NB4 (cell line): ENCODE measurements around the gene SFMBT1.

Experiments used
- DNase-seq: peaks from one replicate; pipeline ENCODE4 v3.0.0; 2010; ENCODE audit warnings: low read depth
- H3K4me3 ChIP-seq: one replicate; pipeline ENCODE4 v1.5.1; 2011; ENCODE audit warnings: mild to moderate bottlenecking, low read depth, low read length, moderate library complexity
- CTCF ChIP-seq: IDR thresholded peaks from one replicate; pipeline ENCODE4 v1.5.1; 2012; ENCODE audit warnings: low read depth, low read length
- MAX ChIP-seq: IDR thresholded peaks from 2 replicates; pipeline ENCODE4 v1.6.1; 2011; ENCODE audit warnings: low read depth, low read length
- MYC ChIP-seq: IDR thresholded peaks from 2 replicates; pipeline ENCODE4 v1.6.1; 2011; ENCODE audit warnings: low read depth, low read length
- POLR2A ChIP-seq: IDR thresholded peaks from 2 replicates; pipeline ENCODE4 v1.6.1; 2011; ENCODE audit warnings: mild to moderate bottlenecking; ENCODE audit not compliant: insufficient read length; ENCODE audit errors: extremely low read depth

The SFMBT1 gene

GRCh38 chr3:53069422-53070068, 23.7 kb upstream of the SFMBT1 start:
- TF ChIP-seq POLR2A, result no peak
- no peak for TF ChIP-seq MAX
- TF ChIP-seq CTCF, result no peak
- TF ChIP-seq MYC, result no peak
- no peak overlapping the region for H3K4me3 ChIP-seq
- no peak for DNase-seq

- DNase-seq, result no peak
- TF ChIP-seq MAX (no peak), POLR2A (no peak), CTCF (no peak), MYC (no peak)
- no peak overlapping the region for H3K4me3 ChIP-seq
Measured at GRCh38 chr3:53068176-53068575, 22.3 kb upstream of the SFMBT1 start.

GRCh38 chr3:53067567-53067966, 21.7 kb upstream of the SFMBT1 start:
- H3K4me3 ChIP-seq, result no peak overlapping the region
- TF ChIP-seq MYC (no peak), MAX (no peak), CTCF (no peak), POLR2A (no peak)
- DNase-seq, result peak; percentile 48

- no peak overlapping the region for H3K4me3 ChIP-seq
- no peak for DNase-seq
- TF ChIP-seq MAX (no peak), MYC (no peak), POLR2A (no peak), CTCF (no peak)
Measured at GRCh38 chr3:53065841-53066480, 20.1 kb upstream of the SFMBT1 start.

- DNase-seq, result no peak
- TF ChIP-seq CTCF, result no peak
- TF ChIP-seq MAX, result no peak
- TF ChIP-seq POLR2A, result no peak
- no peak overlapping the region for H3K4me3 ChIP-seq
Measured at GRCh38 chr3:53062905-53063304, 17.0 kb upstream of the SFMBT1 start.
